Testis (tissue), 3 donors: ENCODE data around the gene MARVELD2. TPM values are rescaled to one million over a fixed set of nuclear protein-coding genes. Genes with fewer than 3 reads are reported as not detected.
A peak's percentile ranks its signal among the peaks of the same experiment; 100 is the strongest.

Source experiments
- DNase-seq: peaks from one replicate; pipeline ENCODE4 v3.0.0-alpha.2; 2019
- H3K27ac ChIP-seq, 2 donors: fragments of 200-600 bp; sonication (generic); one replicate each; pipeline ENCODE4 v1.5.1; 2019
- H3K27me3 ChIP-seq: fragments of 200-600 bp; sonication (generic); one replicate; pipeline ENCODE4 v1.5.1; 2019
- H3K36me3 ChIP-seq: fragments of 200-600 bp; sonication (generic); one replicate; pipeline ENCODE4 v1.5.1; 2017; ENCODE audit warnings: low read depth; ENCODE audit errors: missing control alignments
- H3K4me1 ChIP-seq: fragments of 200-600 bp; sonication (generic); one replicate; pipeline ENCODE4 v1.5.1; 2019
- H3K4me3 ChIP-seq, 2 donors: fragments of 200-600 bp; sonication (generic); one replicate each; pipeline ENCODE4 v1.5.1; 2017 to 2019
- H3K9me3 ChIP-seq: fragments of 200-600 bp; sonication (generic); one replicate; pipeline ENCODE4 v1.5.1; 2017
- CTCF ChIP-seq, 3 experiments: fragments of 450-650 bp in 2 of 3; fragments of 200-600 bp in 1 of 3; sonication (generic) in 1 of 3; IDR thresholded peaks; one replicate each; pipeline ENCODE4 v1.5.1; 2016 to 2019; ENCODE audit warnings: antibody characterized with exemption in 3 of 3, mild to moderate bottlenecking in 2 of 3, moderate library complexity in 1 of 3
- POLR2A ChIP-seq: fragments of 450-650 bp; IDR thresholded peaks from one replicate; pipeline ENCODE4 v1.6.1; 2017; ENCODE audit warnings: antibody characterized with exemption, mild to moderate bottlenecking, moderate library complexity
- WGBS, 2 donors: methylation state at CpG; one replicate each; pipeline ENCODE4 v1.1.5; 2018; 5-methylcytosine and 5-hydroxymethylcytosine counted together
- intact Hi-C: fragments of 100-400 bp; cut with DNase I; formaldehyde crosslinking; loops from one replicate; pipeline ENCODE4 v1.15.1; 2023; ENCODE audit warnings: low total_unique reads
- polyA plus RNA-seq: library from polyadenylated mRNA; stranded (reverse); fragments of 350-450 nt; fragmentation: Illumina TruSeq; extraction: RNeasy Lipid Tissue Mini Kit (QIAGEN cat#74804); gene quantifications from one replicate; pipeline ENCODE4 v1.2.3, GENCODE V29; 2014; ENCODE audit warnings: low read depth, low replicate concordance; ENCODE audit not compliant: insufficient read depth
- small RNA-seq, 2 donors: library from RNA; depleted of rRNA; stranded (forward); fragments of <200 nt; gene quantifications; one replicate each; pipeline ENCODE3, GENCODE V24; 2016
- total RNA-seq, 2 donors: library from RNA; depleted of rRNA; stranded (reverse); fragments of >200 nt; gene quantifications; one replicate each; pipeline ENCODE4 v1.2.3, GENCODE V29; 2016

Gene MARVELD2
- total and polyA plus RNA-seq, 3 donors from 2014 or later: 5.5 to 6.9 (median 5.9) TPM

GRCh38 chr5:69492391-69492922, 77.5 kb downstream of the MARVELD2 start, which contains the start of gene OCLN:
Gene OCLN (plus strand): TSS chr5:69492790. CDS start chr5:69504245, 11,455 bp downstream.
- Histone ChIP-seq H3K4me3 (peak within 1 kb of the TSS; percentile 64 to 73), H3K27me3 (no peaks in the 10 kb centered on the region), H3K36me3 (no peaks in the 10 kb centered on the region), H3K27ac (peak within 1 kb of the TSS; percentile 53 to 68), H3K4me1 (no peaks in the 10 kb centered on the region), H3K9me3 (no peaks in the 10 kb centered on the region)
- DNase-seq: peak; percentile 68
- intact Hi-C loops: no loop called here
- TF ChIP-seq POLR2A (no peak), CTCF (IDR thresholded peaks at IDR 0.05) (no peak)
- WGBS, 2 donors: 0 to 1% methylated on average over 23 to 45 of the region's 56 CpGs

DNA sequence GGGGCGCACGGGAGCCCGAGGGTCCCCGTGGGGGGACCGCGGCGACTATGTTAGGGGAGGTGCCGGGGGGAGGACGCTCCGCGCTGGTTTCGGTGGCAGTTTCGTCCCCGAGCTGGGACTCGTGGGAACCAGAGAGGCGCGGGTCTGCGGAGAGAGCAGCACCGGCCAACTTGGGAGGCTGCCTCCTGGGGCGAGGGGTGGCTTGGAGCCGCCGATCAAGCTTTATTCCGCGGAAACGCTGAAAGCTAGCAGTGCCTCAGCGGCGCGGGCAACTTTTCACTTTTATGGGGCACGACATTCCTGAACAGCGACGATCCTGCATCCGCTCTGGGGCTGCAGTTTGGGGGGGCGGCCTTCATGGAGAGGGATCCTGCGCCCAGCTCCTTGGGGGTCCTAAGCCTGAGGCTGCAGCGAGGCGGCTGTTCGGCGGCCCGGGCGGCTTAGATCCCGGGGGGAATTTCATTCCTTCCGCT, 78.0 kb downstream of the MARVELD2 start:
- Histone ChIP-seq H3K27ac (peak overlapping the region; percentile 53 to 68), H3K36me3 (no peaks in the 10 kb centered on the region), H3K9me3 (no peaks in the 10 kb centered on the region), H3K4me3 (peak overlapping the region; percentile 64 to 73), H3K27me3 (no peaks in the 10 kb centered on the region), H3K4me1 (no peaks in the 10 kb centered on the region)
- 0% methylated on average over 16 to 41 of the region's 42 CpGs for WGBS, 2 donors
- TF ChIP-seq POLR2A: no peak
- TF ChIP-seq CTCF (IDR thresholded peaks at IDR 0.05): no peak
- intact Hi-C loops: no loop called here
- DNase-seq: peak; percentile 24

DNA sequence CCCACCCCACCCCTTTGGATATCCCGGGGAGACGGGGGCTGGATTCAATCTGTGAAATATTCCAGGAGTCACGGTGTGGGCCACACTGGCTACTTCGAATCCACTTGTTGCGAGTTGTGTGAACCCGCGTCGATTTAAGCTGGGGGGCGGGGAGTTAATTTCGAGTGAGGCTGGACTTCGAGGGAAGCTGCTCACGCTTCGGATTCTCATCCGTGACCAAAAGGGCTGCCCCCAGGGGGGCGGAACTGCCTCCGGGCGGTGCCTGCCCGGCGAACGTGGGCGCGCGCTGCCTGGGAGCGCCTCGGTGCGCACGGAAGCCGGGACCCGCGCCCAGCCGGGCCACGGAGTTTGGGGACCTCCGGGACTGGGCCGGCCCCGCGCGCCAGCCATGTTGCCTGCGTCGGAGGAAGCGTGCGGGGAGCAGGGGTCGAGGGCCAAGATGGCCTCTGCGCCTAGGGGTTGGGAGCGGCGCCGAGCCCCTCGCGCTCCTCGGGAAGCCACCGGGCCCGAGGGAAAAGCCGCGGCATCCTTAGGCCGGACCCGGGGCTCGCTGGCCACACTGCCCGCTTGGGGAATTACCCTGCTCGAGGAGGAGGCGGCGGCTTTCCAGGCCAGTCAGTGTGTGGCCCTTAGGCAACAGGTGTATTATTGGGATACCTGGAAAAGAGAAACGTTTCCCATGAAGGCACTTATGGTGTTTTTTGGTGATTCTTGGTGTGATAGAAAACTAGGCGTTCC, 78.6 kb downstream of the MARVELD2 start:
- DNase-seq: peak; percentile 30
- TF ChIP-seq CTCF (IDR thresholded peaks at IDR 0.05): no peak
- TF ChIP-seq POLR2A: no peak
- Histone ChIP-seq H3K4me3 (peak overlapping the region; percentile 64 to 73), H3K27ac (peak overlapping the region; percentile 53 to 68), H3K27me3 (no peaks in the 10 kb centered on the region), H3K4me1 (no peaks in the 10 kb centered on the region), H3K9me3 (no peaks in the 10 kb centered on the region), H3K36me3 (no peaks in the 10 kb centered on the region)
- 4 to 5% methylated on average over 19 to 49 of the region's 62 CpGs for WGBS, 2 donors
- intact Hi-C loops: no loop called here

Small RNA genes within 50 kb of the gene (small RNA-seq; reads per million reads assigned to genes)
- gene RN7SL616P (0 reads per million in 2 donors), gene RPS27P14 (0 reads per million in 2 donors)

Other genes starting within 250 kb of the MARVELD2 start
- gene CCNB1, start 248.0 kb upstream of the MARVELD2 start, total RNA-seq: 10 to 100 TPM; 35.2 to 41.8 TPM
- gene CCNB1, start 248.0 kb upstream of the MARVELD2 start, polyA plus RNA-seq: 75.9 TPM
- gene CENPH, start 225.5 kb upstream of the MARVELD2 start, total RNA-seq: 10 to 100 TPM; 26.9 to 38.0 TPM
- 38.9 TPM for gene CENPH, start 225.5 kb upstream of the MARVELD2 start, polyA plus RNA-seq
- 10 to 100 TPM; 31.7 to 35.1 TPM for gene CDK7, start 180.2 kb upstream of the MARVELD2 start, total RNA-seq
- gene CDK7, start 180.2 kb upstream of the MARVELD2 start, polyA plus RNA-seq: 86.0 TPM
- gene CCDC125, start 82.3 kb upstream of the MARVELD2 start, total RNA-seq: 1 to 10 TPM; 5.9 to 8.2 TPM
- 2.3 TPM for gene CCDC125, start 82.3 kb upstream of the MARVELD2 start, polyA plus RNA-seq
- gene AK6, start 45.6 kb upstream of the MARVELD2 start, total RNA-seq: 10 to 100 TPM; 24.6 to 32.0 TPM
- gene AK6, start 45.6 kb upstream of the MARVELD2 start, polyA plus RNA-seq: 59.2 TPM
- gene TAF9, start 45.6 kb upstream of the MARVELD2 start, total RNA-seq: 100 to 1,000 TPM; 121 to 182 TPM
- 297 TPM for gene TAF9, start 45.6 kb upstream of the MARVELD2 start, polyA plus RNA-seq
- gene RAD17, start 45.3 kb upstream of the MARVELD2 start, total RNA-seq: 10 to 100 TPM; 69.4 to 75.9 TPM
- 88.2 TPM for gene RAD17, start 45.3 kb upstream of the MARVELD2 start, polyA plus RNA-seq
- 10 to 100 TPM; 14.9 to 16.0 TPM for gene OCLN, start 77.7 kb downstream of the MARVELD2 start, total RNA-seq
- gene OCLN, start 77.7 kb downstream of the MARVELD2 start, polyA plus RNA-seq: 9.2 TPM
- gene GTF2H2C, start 145.1 kb downstream of the MARVELD2 start, total RNA-seq: 10 to 100 TPM; 30.6 to 30.9 TPM
- 28.2 TPM for gene GTF2H2C, start 145.1 kb downstream of the MARVELD2 start, polyA plus RNA-seq